ENCODE measurements around the gene NDUFA6. TPM values are rescaled to one million over a fixed set of nuclear protein-coding genes. Genes with fewer than 3 reads are reported as not detected.

The NDUFA6 gene
- 64.1 and 108 TPM in 2 replicates for total RNA-seq

GRCh38 chr22:42090596-42091454 is at the start of gene NDUFA6:
Gene NDUFA6 (minus strand): TSS chr22:42090772. CDS start chr22:42090744, 28 bp downstream.

GRCh38 chr22:42130639-42131431 is 40.3 kb upstream of the NDUFA6 start, which contains the start of gene CYP2D6:
Gene CYP2D6 (minus strand): TSS chr22:42130810. CDS start chr22:42130791, 19 bp downstream.

GRCh38 chr22:42079319-42080251 is 11.0 kb downstream of the NDUFA6 start, which contains the start of gene SMDT1:
Gene SMDT1 (plus strand): TSS chr22:42079700. CDS start chr22:42079769, 69 bp downstream.

GRCh38 chr22:42074132-42074811 is 16.3 kb downstream of the NDUFA6 start, which contains the start of gene PHETA2:
Gene PHETA2 (plus strand): TSS chr22:42074248. CDS start chr22:42077294, 3,046 bp downstream.

GRCh38 chr22:42070517-42071422 is 19.8 kb downstream of the NDUFA6 start, which contains the start of gene NAGA:
Gene NAGA (minus strand): TSS chr22:42070812. CDS start chr22:42070297, 515 bp downstream.

Other genes starting within 250 kb of the NDUFA6 start
- gene SHISA8, start 175.7 kb downstream of the NDUFA6 start, total RNA-seq: not detected in 2 replicates
- gene TNFRSF13C, start 164.0 kb downstream of the NDUFA6 start, total RNA-seq: 0.09 and 0.14 TPM in 2 replicates
- gene CENPM, start 143.6 kb downstream of the NDUFA6 start, total RNA-seq: 3.5 and 6.0 TPM in 2 replicates
- gene SEPTIN3, start 121.3 kb downstream of the NDUFA6 start, total RNA-seq: 0.09 and 0.14 TPM in 2 replicates
- gene WBP2NL, start 92.0 kb downstream of the NDUFA6 start, total RNA-seq: 0.28 and 0.46 TPM in 2 replicates
- 37.3 and 39.1 TPM in 2 replicates for gene NAGA, start 20.0 kb downstream of the NDUFA6 start, total RNA-seq
- gene PHETA2, start 16.5 kb downstream of the NDUFA6 start, total RNA-seq: 15.8 and 21.5 TPM in 2 replicates
- gene SMDT1, start 11.1 kb downstream of the NDUFA6 start, total RNA-seq: 6.9 and 11.8 TPM in 2 replicates
- 0.14 and 1.6 TPM in 2 replicates for gene CYP2D6, start 40.0 kb upstream of the NDUFA6 start, total RNA-seq
- gene TCF20, start 179.9 kb upstream of the NDUFA6 start, total RNA-seq: 16.6 and 18.9 TPM in 2 replicates

All from smooth muscle cell of bladder (primary cell).